LNCAP (cell line): Measurements from ENCODE around the gene WWOX.

Experiments used
- TF ChIP-seq, protein P1 (sequence below): fragments of 450-650 bp; IDR thresholded peaks from 2 replicates; pipeline ENCODE4 v1.5.1; 2017; ENCODE audit warnings: mild to moderate bottlenecking

The WWOX gene

DNA sequence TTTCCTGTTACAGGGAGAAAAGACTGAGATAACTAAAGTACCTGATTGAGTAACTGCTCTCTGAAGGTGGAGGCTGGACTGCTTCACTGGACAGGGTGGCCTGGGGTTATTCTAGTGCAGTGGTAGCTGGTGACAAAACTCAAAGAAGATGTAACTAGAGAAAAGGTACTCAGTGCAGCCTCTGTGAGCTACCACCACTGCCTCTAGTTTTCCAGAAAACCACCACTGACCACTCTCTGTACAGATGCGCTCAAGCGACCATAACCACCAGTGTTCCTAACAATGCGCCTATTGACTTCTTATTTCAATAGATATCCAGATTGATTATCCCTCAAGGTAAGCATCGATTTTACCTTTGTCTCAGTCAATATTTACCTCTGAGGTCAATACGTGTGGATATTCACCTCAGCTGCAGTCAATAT is 492.2 kb downstream of the WWOX start:
- TF ChIP-seq, protein P1, sequence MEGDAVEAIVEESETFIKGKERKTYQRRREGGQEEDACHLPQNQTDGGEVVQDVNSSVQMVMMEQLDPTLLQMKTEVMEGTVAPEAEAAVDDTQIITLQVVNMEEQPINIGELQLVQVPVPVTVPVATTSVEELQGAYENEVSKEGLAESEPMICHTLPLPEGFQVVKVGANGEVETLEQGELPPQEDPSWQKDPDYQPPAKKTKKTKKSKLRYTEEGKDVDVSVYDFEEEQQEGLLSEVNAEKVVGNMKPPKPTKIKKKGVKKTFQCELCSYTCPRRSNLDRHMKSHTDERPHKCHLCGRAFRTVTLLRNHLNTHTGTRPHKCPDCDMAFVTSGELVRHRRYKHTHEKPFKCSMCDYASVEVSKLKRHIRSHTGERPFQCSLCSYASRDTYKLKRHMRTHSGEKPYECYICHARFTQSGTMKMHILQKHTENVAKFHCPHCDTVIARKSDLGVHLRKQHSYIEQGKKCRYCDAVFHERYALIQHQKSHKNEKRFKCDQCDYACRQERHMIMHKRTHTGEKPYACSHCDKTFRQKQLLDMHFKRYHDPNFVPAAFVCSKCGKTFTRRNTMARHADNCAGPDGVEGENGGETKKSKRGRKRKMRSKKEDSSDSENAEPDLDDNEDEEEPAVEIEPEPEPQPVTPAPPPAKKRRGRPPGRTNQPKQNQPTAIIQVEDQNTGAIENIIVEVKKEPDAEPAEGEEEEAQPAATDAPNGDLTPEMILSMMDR: no peak

DNA sequence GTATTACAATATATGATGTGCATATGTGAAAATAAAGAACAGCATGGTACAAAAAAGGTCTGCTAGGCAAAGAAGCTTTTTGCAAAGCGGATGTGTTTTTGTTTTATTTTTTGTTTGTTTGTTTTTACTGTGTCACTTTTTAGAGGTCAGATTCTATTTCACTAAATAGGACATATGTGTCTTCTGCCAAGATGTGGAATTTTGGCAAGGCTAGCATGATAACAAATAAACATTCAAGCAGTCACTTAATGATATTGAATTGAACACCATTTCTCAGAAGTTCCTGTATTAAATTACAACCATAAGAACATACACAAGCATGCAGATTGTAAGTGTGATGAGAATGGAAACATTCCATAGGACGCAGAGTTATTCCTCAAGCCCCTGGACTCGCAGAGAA is 492.7 kb downstream of the WWOX start:
- TF ChIP-seq, protein P1: no peak

DNA sequence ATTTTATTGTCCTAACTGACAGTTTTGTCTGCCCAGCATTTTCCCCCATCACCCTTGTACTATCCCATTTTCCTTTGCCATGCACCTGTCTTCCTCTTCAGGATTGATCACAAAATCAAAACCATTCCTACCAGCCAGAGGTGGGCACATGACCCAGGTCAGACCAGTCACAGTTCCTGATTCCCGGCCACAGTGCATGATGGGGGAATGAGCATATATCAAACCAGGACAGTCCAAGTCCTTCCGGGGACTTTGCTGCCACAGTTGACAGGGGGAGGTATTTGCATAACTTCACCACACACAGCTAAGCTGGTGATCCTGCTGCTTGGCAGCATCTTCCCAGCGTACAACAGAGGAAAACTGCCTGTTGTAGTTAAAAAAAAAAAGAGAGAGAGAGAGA is 493.9 kb downstream of the WWOX start:
- TF ChIP-seq, protein P1: no peak

DNA sequence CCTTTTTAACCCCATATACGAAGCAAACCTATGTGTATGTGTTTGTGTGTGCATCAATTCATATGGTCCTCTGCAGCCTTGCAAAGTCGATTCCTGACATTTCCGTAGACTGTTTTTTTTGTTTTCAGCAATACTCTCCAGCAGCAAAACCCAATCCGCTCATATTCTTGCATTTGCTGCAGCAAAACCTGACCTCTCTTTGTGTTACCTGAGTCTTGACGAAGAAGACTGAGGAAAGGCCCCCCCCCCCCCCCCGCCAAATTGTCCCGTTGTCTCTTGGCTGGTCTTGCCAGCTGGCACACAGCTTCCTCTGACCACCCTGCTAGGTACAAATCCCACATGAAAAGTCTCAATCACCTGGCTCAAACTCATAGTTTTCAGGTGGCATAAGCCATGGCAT is 494.7 kb downstream of the WWOX start:
- TF ChIP-seq, protein P1: no peak

DNA sequence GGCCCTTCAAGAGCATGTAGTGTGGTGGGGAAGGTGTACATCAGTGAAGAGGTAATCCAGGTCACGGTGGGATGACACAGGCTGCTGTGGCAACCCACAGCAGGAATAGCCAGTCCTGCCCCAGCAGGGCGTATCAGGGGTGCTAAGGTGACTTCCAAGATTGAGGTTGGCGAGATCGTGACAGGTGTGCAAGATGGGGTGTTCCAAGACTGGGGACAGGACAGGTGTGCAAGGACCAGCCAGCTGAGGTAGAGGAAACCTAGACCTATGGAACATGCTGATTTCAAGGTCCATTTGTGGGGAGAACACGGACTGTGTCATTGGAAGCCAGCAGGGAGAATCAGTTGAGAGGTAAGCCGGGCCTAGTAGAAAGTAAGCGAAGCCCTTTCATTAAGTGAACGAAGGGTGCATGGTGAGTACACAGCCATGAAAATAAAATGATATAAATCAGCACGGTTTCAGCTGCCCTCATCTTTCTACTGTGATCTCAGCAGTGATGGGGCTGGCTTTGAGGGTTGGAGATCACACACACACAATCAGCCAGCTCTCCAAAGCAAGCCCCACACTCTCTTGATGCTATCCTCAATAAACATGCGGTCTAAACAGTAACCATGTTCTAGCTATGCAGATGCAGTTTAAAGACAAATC is 497.0 kb downstream of the WWOX start:
- TF ChIP-seq, protein P1: no peak

DNA sequence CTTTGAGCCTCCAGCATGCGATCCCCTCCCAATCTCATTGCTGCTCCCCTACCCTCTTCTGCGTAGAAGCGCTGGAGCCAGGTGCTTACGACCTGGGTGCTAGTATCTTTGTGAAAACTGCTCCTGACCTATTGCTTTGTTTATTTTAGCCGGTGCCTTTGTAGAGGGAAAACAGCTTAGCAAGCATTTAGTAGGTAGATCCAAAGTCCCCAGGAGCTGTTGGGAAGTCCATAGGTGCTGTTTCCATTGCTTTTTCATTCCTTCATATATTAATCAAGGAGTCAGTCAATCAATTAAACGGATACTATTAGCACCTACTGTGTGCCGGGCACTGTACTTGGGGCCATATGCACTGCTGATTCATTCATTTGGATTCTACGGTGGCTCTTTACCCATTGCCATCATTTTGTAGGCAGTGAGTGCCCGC is 497.6 kb downstream of the WWOX start:
- TF ChIP-seq, protein P1: no peak

DNA sequence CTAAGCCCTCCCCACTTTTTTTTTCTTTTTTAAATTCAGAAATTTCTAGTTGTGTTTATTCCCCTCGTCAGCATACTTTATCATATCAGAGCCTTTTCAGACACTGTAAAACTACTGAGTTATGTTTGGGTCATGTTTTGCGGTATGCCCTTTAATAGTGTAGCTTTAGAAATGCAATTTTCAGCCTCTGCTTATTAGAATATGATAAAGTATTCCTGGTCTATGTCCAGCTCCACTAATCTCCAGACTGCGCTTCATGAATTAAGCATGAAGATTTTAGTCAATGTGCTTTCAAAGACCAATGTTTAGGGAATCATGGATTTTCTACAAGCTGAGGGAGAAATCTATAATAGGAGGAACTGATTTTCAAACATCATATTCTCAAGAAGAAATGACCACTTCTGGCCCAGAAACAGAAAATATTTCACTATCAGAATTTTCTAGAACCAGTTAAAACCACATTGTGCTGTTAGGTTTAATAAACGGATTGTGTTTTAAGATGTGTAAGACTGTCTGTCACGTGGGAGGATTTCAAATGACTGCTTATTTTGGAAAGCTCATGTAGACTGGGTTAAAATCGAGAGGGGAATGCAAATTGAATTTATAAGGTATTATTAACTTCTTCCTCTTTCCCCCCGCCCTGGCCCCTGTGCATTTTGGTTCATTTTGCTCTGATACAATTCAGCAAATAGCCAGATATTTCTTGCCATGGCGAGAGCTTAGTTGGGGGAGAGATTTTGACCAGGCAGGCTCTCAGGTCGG is 498.5 kb downstream of the WWOX start:
- TF ChIP-seq, protein P1: no peak
